Motor neuron (in vitro differentiated cells): ENCODE results near the gene NALF2. TPM values are rescaled to one million over a fixed set of nuclear protein-coding genes. Genes with fewer than 3 reads are reported as not detected.

Experiments
- ATAC-seq, 8 experiments: fragments of 200-7000 bp; cut with Tn5 transposase; replicated peaks in 6 of 8; 2 replicates each; pipeline ENCODE4 v1.8.0; 2021; ENCODE audit warnings: mild to moderate bottlenecking in 8 of 8, moderate library complexity in 8 of 8
- H3K27ac ChIP-seq, 2 donors: fragments of 250-450 bp; sonication (Bioruptor Pico); 2 replicates each; pipeline ENCODE4 v1.9.0; 2021; ENCODE audit warnings: antibody characterized with exemption in 2 of 2, mild to moderate bottlenecking in 2 of 2, moderate library complexity in 1 of 2
- H3K4me1 ChIP-seq, 2 donors: fragments of 250-450 bp; sonication (Bioruptor Pico); replicated peaks in 1 of 2; 2 replicates each; pipeline ENCODE4 v1.6.1; 2021; ENCODE audit warnings: antibody characterized with exemption in 2 of 2, mild to moderate bottlenecking in 2 of 2, moderate library complexity in 1 of 2
- H3K4me3 ChIP-seq, 5 donors: fragments of 250-450 bp; sonication (Bioruptor Pico); 2 replicates each; pipeline ENCODE4 v1.9.0; 2021; ENCODE audit warnings: antibody characterized with exemption in 5 of 5, mild to moderate bottlenecking in 5 of 5, moderate library complexity in 4 of 5
- WGBS, 10 experiments: fragments of 450-650 bp; shearing (Covaris generic); methylation state at CpG; one replicate each; pipeline ENCODE4 v1.0.0; 2022; 5-methylcytosine and 5-hydroxymethylcytosine counted together
- in situ Hi-C, 9 experiments: fragments of 400-800 bp; cut with MboI; loops; one replicate each; pipeline ENCODE4 v1.15.0; 2021; ENCODE audit warnings: low sequenced_read_pairs in 9 of 9, low pct_unique_long_range_greater_than_20kb in 2 of 9; ENCODE audit not compliant: unreplicated experiment in 9 of 9
- total RNA-seq, 8 experiments: library from RNA; unstranded; fragments of 300-600 nt; gene quantifications; 2 replicates each; pipeline versions ENCODE4 v1.2.3 to v1.2.4, GENCODE V29; 2022

NALF2 gene
- total RNA-seq, 8 experiments from 2014 or later: 0.25 to 8.9 (median 6.1) TPM

DNA sequence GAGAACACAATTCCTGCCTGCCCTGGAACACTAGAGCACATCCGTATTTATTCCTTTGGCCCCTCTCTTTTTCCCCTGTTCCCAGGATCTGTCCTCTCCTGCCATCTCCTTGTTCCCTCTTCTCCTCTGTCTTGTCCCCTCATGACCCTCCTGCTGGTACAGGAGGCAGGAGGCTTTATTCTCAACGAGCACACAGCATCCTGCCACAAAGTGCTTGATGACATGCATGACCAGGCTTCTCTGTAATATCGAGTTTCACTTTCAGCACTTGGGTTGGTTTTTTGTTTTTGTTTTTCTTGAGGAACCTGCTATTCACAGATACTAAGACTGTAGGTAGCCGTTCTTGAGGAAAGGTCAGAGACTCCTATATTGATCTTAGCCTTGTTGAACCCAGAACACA lies 35.3 kb downstream of the NALF2 start:
- ATAC-seq: no peak
- WGBS, 10 experiments: 16 to 65% (median 37%) methylated on average over 1 to 3 of the region's 4 CpGs; no CpG with 5 or more reads in 6 of the 10 experiments
- in situ Hi-C loops: loop anchor here in 2 of 9 experiments (25.0 kb wide), 1 partner anchor 498 kb away; the partner anchor contains the start of gene AWAT2 (in 2 of the 2)

DNA sequence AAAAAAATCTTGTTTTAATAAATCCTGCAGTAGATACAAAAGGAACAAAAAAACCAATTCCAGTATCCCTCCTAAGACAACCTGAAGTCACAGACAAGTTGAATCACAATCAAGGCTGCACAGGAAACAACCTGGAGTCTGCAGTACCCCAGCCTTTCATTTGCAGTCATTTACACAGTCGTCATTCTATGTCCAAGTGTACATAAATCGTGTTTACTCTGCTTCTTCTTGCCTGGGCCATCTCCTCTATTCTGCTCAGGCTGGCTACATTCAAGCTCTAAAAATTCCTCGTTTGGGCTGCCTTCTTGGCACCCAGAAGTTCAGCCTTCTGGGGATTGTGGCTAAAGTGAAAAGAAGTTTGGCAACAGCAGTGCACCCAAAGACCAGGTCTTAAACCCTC lies 37.8 kb downstream of the NALF2 start:
- in situ Hi-C loops: loop anchor here in 2 of 9 experiments (25.0 kb wide), 1 partner anchor 495 kb away; the partner anchor contains the start of gene AWAT2 (in 2 of the 2)
- Histone ChIP-seq H3K27ac (no peak overlapping the region), H3K4me1 (no peaks in the 10 kb centered on the region), H3K4me3 (no peak overlapping the region)
- 28 to 100% (median 72%) methylated on average over 2 to 3 of the region's 3 CpGs; no CpG with 5 or more reads in 6 of the 10 experiments for WGBS, 10 experiments
- peak in 1 of 8 experiments; percentile 55 for ATAC-seq

More for the DNA sequence above, 35.3 kb downstream of the NALF2 start:
- H3K27ac ChIP-seq: no peak overlapping the region
- H3K4me1 ChIP-seq: no peaks in the 10 kb centered on the region
- H3K4me3 ChIP-seq: no peak overlapping the region

DNA sequence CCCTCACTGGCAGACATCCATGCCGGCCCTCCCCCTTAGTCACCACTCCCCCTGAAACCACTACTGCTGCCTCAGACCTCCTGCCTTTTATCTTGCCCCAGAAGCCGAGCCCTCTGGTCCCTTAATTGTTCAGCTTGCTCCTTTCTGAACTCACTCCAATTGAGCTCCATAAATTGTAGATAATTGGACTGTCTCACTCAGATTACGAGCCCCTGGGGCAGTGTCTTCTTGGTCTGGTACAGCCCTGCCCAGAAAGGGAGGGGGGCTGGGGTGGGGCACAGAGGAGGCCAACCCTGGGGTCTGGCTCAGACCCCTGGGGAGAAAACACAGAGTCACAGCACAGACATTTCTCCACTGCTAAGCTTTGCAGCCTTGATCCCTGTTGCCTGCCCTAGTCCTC lies 39.4 kb downstream of the NALF2 start:
- no CpG with 5 or more reads among the region's 3 CpGs for WGBS, 10 experiments
- in situ Hi-C loops: loop anchor here in 2 of 9 experiments (25.0 kb wide), 1 partner anchor 494 kb away; the partner anchor contains the start of gene AWAT2 (in 2 of the 2)

DNA sequence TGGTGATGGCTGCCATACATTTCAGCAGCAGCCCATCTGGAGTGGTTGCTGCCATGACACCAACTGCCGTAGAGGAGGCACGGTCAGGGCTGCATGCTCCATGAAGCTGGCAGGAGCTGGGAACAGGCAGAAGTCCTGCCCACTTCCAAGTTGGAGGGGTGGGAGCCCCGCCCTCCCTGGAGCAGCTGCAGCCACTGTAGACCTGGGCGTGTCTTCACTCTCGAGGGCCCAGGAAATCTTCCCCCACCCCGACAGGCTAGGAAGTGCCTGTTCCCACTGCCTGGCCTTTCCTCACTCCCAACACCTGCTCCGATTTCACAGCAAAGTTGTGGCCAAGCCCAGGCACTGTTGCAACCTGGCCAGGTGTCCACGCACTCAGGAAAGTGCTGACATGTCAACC lies 42.3 kb downstream of the NALF2 start:
- no peaks in the 10 kb centered on the region for H3K4me1 ChIP-seq
- WGBS, 10 experiments: 0 to 90% (median 61%) methylated on average over 2 to 4 of the region's 8 CpGs; no CpG with 5 or more reads in 7 of the 10 experiments
- H3K4me3 ChIP-seq: no peak overlapping the region
- peak in 4 of 8 experiments; percentile 36 to 88 (median 63) for ATAC-seq
- in situ Hi-C loops: loop anchor here in 2 of 9 experiments (25.0 kb wide), 1 partner anchor 491 kb away; the partner anchor contains the start of gene AWAT2 (in 2 of the 2)
- no peak overlapping the region for H3K27ac ChIP-seq

More for the DNA sequence above, 39.4 kb downstream of the NALF2 start:
- no peak overlapping the region for H3K4me3 ChIP-seq
- H3K27ac ChIP-seq: no peak overlapping the region
- H3K4me1 ChIP-seq: no peaks in the 10 kb centered on the region
- ATAC-seq: peak in 4 of 8 experiments; percentile 21 to 56 (median 28)

DNA sequence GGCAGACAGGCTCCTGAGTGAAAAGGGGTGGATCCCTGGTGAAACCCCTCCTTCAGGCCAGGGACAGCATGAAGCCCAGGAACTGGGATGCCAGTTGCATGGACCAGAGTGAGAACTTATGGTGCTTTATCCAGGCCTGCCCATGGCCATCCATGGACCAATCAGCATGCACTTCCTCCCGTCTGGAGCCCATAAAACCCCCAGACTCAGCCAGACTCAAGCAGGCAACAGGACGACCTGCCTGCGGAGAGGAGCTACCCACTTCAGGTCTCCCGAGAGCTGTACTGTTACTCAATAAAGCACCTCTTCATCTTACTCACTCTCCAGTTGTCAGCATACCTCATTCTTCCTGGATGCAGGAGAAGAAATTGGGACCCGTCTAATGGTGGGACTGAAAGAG lies 42.9 kb downstream of the NALF2 start:
- in situ Hi-C loops: loop anchor here in 2 of 9 experiments (25.0 kb wide), 1 partner anchor 490 kb away; the partner anchor contains the start of gene AWAT2 (in 2 of the 2)
- H3K4me3 ChIP-seq: no peak overlapping the region
- 47% methylated on average over 3 of the region's 5 CpGs; no CpG with 5 or more reads in 9 of the 10 experiments for WGBS, 10 experiments
- H3K27ac ChIP-seq: no peak overlapping the region
- no peak for ATAC-seq
- H3K4me1 ChIP-seq: no peaks in the 10 kb centered on the region

DNA sequence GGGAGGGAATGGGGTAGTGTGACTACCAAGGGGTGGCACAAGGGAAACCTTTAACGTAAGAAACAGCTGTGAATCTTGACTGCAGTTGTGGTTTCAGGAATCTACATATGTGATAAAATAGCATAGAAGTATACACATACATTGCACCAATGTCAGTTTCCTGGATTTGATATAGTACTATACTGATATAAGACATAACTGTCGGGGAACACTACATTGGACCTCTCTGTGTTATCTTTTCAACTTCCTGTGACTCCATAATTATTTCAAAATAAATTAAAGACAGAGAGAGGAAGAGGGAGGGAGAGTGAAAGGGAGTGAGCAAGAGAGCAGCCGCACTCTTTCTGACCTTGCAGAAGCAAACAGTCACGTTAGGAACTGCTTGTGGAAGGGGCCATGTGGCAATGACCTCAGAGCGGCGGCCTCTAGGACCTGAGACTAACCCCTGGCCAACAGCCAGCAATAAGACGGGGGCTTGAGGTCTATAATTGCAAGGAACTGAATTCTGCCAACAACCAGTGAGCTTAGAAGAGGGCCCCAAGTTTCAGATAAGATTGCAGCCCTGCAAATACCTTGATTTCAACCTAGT lies 47.4 kb downstream of the NALF2 start:
- Histone ChIP-seq H3K4me3 (no peak overlapping the region), H3K4me1 (peaks cover 10 to 13% of the 10 kb centered on the region in 2 donors), H3K27ac (no peak overlapping the region)
- no peak for ATAC-seq
- in situ Hi-C loops: no loop called here
- 0 to 80% (median 47%) methylated on average over 1 to 4 of the region's 7 CpGs; no CpG with 5 or more reads in 6 of the 10 experiments for WGBS, 10 experiments

DNA sequence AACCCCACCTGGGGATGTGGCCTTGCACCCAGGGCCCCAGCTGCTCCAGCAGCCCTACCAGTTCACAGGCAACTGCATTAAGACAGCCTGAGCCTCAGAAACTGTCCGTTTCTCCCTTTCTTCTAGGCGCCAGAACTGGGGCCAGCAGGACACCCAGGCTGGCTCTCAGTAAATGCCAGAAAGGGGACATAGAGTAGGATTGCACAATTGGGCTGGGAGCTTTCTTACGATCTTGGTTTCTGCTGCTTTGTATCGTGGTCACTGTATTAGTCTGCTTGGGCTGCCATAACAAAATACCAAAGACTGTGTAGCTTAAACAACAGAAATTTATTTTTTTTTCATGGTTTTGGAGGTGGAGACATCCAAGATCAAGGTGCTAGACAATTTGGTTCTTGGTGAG lies 48.4 kb downstream of the NALF2 start:
- H3K27ac ChIP-seq: no peak overlapping the region
- 0 to 100% (median 36%) methylated on average over 1 to 4 of the region's 4 CpGs; no CpG with 5 or more reads in 6 of the 10 experiments for WGBS, 10 experiments
- no peak overlapping the region for H3K4me3 ChIP-seq
- in situ Hi-C loops: no loop called here
- H3K4me1 ChIP-seq: peaks cover 14 to 19% of the 10 kb centered on the region in 2 donors
- ATAC-seq: no peak

Other genes starting within 250 kb of the NALF2 start
- 1 to 10 TPM in 5 of 8 experiments, under 1 TPM in 3; 0.60 to 4.7 (median 1.2) TPM for gene EDA, start 111.8 kb downstream of the NALF2 start, total RNA-seq